Keratinocyte (primary cell): Measurements from ENCODE around the gene NXPH3. TPM values are rescaled to one million over a fixed set of nuclear protein-coding genes. Genes with fewer than 3 reads are reported as not detected.

Experiments used
- DNase-seq: peaks from one replicate; pipeline ENCODE4 v3.0.0-alpha.2; 2011; ENCODE audit warnings: low read depth, missing footprints, low spot score
- FAIRE-seq: peaks from 2 replicates; lab custom pipeline; 2011; peaks lifted over from hg19 to GRCh38; lab: Jason Lieb, UNC
- H2AFZ ChIP-seq: 2 replicates; pipeline ENCODE4 v1.6.0; 2012; ENCODE audit warnings: low read length, control low read depth, inconsistent platforms; ENCODE audit not compliant: control insufficient read depth
- H3K27ac ChIP-seq: 2 replicates; pipeline ENCODE4 v1.5.1; 2011; ENCODE audit warnings: low read length; ENCODE audit not compliant: control insufficient read depth, insufficient read depth
- H3K27me3 ChIP-seq: 3 replicates; pipeline ENCODE4 v1.6.0; 2011; ENCODE audit warnings: low read length; ENCODE audit not compliant: control insufficient read depth, insufficient read depth; ENCODE audit errors: extremely low read depth
- H3K36me3 ChIP-seq, 2 experiments: 2 replicates in 1 of 2; 3 replicates in 1 of 2; pipeline ENCODE4 v1.5.1; 2011; ENCODE audit warnings: low read length in 2 of 2, mild to moderate bottlenecking in 1 of 2; ENCODE audit not compliant: control insufficient read depth in 2 of 2, insufficient read depth in 2 of 2; ENCODE audit errors: extremely low read depth in 1 of 2
- H3K4me1 ChIP-seq: 3 replicates; pipeline ENCODE4 v1.5.1; 2011; ENCODE audit warnings: low read length; ENCODE audit not compliant: control insufficient read depth, insufficient read depth; ENCODE audit errors: extremely low read depth
- H3K4me2 ChIP-seq: 3 replicates; pipeline ENCODE4 v1.6.0; 2011; ENCODE audit warnings: low read depth, low read length; ENCODE audit not compliant: control insufficient read depth, insufficient read depth; ENCODE audit errors: extremely low read depth
- H3K4me3 ChIP-seq, 3 experiments: fragments of 200-600 bp in 1 of 3; sonication (generic) in 1 of 3; 2 replicates in 2 of 3; 3 replicates in 1 of 3; pipeline ENCODE4 v1.5.1; 2011 to 2016; ENCODE audit warnings: low read length in 3 of 3, mild to moderate bottlenecking in 3 of 3, control low read depth in 2 of 3, inconsistent platforms in 1 of 3, low read depth in 1 of 3, mixed read lengths in 1 of 3, mixed run types in 1 of 3, moderate library complexity in 1 of 3; ENCODE audit not compliant: control insufficient read depth in 2 of 3, insufficient read depth in 2 of 3; ENCODE audit errors: extremely low read depth in 1 of 3
- H3K79me2 ChIP-seq: 2 replicates; pipeline ENCODE4 v1.6.0; 2012; ENCODE audit warnings: low read length; ENCODE audit not compliant: control insufficient read depth, insufficient read depth
- H3K9ac ChIP-seq: 3 replicates; pipeline ENCODE4 v1.6.0; 2011; ENCODE audit warnings: low read length; ENCODE audit not compliant: control insufficient read depth, insufficient read depth; ENCODE audit errors: extremely low read depth
- H3K9me1 ChIP-seq: 3 replicates; pipeline ENCODE4 v1.6.0; 2011; ENCODE audit warnings: low read length; ENCODE audit not compliant: control insufficient read depth, insufficient read depth; ENCODE audit errors: extremely low read depth
- H3K9me3 ChIP-seq: 2 replicates; pipeline ENCODE4 v1.5.1; 2012; ENCODE audit warnings: low read depth, low read length; ENCODE audit not compliant: control insufficient read depth
- H4K20me1 ChIP-seq: 3 replicates; pipeline ENCODE4 v1.6.0; 2011; ENCODE audit warnings: low read length; ENCODE audit not compliant: control insufficient read depth, insufficient read depth; ENCODE audit errors: extremely low read depth
- CTCF ChIP-seq, 3 experiments: IDR thresholded peaks in 1 of 3; conservative IDR thresholded peaks in 1 of 3; optimal IDR thresholded peaks in 1 of 3; 2 replicates in 2 of 3; 3 replicates in 1 of 3; pipeline versions ENCODE3 to v1.5.1; 2011; ENCODE audit warnings: low read length in 3 of 3, mild to moderate bottlenecking in 3 of 3, moderate library complexity in 2 of 3, control low read depth in 1 of 3, inconsistent platforms in 1 of 3; ENCODE audit not compliant: insufficient read depth in 2 of 3; ENCODE audit errors: extremely low read depth in 1 of 3
- EZH2 ChIP-seq: IDR thresholded peaks from one replicate; pipeline ENCODE4 v1.6.1; 2012; ENCODE audit warnings: inconsistent platforms, mild to moderate bottlenecking, low read length, moderate library complexity
- dilution Hi-C: fragments of 300-500 bp; cut with MboI; formaldehyde crosslinking; loops from one replicate; pipeline ENCODE4 v1.7.0; 2020; ENCODE audit warnings: low sequenced_read_pairs; ENCODE audit not compliant: extremely low pct_ligation_motif_present
- polyA plus RNA-seq, 5 experiments: library from polyadenylated mRNA; depleted of rRNA in 3 of 5; stranded (reverse) in 3 of 5; stranded (forward) in 1 of 5; unstranded in 1 of 5; fragments of >200 nt; gene quantifications; 1 replicate in 1 of 5; 2 replicates in 3 of 5; 3 replicates in 1 of 5; pipeline versions ENCODE4 v1.2.1 to v1.2.3, GENCODE V29; 2011 to 2012; ENCODE audit warnings: missing spikeins in 2 of 5, low read depth in 1 of 5, low replicate concordance in 1 of 5

Gene NXPH3
- polyA plus RNA-seq, 1 donor (not counting 4 experiments of a cell fraction or from before 2014, with no cell fraction given): 0.12 TPM

GRCh38 chr17:49580981-49581647 lies 5.4 kb downstream of the NXPH3 start:
- dilution Hi-C loops: no loop called here
- FAIRE-seq (no peak), DNase-seq (no peak)

GRCh38 chr17:49581648-49581998 lies 6.0 kb downstream of the NXPH3 start:
- Histone ChIP-seq H3K36me3 (no peaks in the 10 kb centered on the region), H3K4me3 (no peak overlapping the region), H2AFZ (no peak overlapping the region), H3K9ac (no peak overlapping the region), H3K4me2 (no peak overlapping the region), H4K20me1 (no peaks in the 10 kb centered on the region), H3K9me3 (no peaks in the 10 kb centered on the region), H3K9me1 (no peaks in the 10 kb centered on the region), H3K27ac (no peak overlapping the region), H3K79me2 (no peaks in the 10 kb centered on the region), H3K27me3 (peaks cover 16% of the 10 kb centered on the region), H3K4me1 (peaks cover 9% of the 10 kb centered on the region)
- FAIRE-seq: no peak
- dilution Hi-C loops: no loop called here
- DNase-seq: no peak
- no peak for TF ChIP-seq EZH2
- no peak for TF ChIP-seq CTCF (optimal IDR thresholded peaks at IDR 0.05 in 1 of 3, IDR thresholded peaks at IDR 0.05 in 1 of 3, conservative IDR thresholded peaks at IDR 0.05 in 1 of 3; ENCODE audit: extremely low read depth in 1 of 3, insufficient read depth in 2 of 3, low read length in 3 of 3)

More at GRCh38 chr17:49580981-49581647, 5.4 kb downstream of the NXPH3 start:
- Histone ChIP-seq H3K36me3 (no peaks in the 10 kb centered on the region), H2AFZ (no peak overlapping the region), H3K9ac (no peak overlapping the region), H3K4me2 (no peak overlapping the region), H3K9me1 (no peaks in the 10 kb centered on the region), H4K20me1 (no peaks in the 10 kb centered on the region), H3K4me1 (peaks cover 9% of the 10 kb centered on the region), H3K4me3 (no peak overlapping the region), H3K27me3 (peaks cover 20% of the 10 kb centered on the region), H3K9me3 (no peaks in the 10 kb centered on the region), H3K27ac (no peak overlapping the region), H3K79me2 (no peaks in the 10 kb centered on the region)
- TF ChIP-seq EZH2 (no peak), CTCF (optimal IDR thresholded peaks at IDR 0.05 in 1 of 3, IDR thresholded peaks at IDR 0.05 in 1 of 3, conservative IDR thresholded peaks at IDR 0.05 in 1 of 3; ENCODE audit: extremely low read depth in 1 of 3, insufficient read depth in 2 of 3, low read length in 3 of 3) (no peak)
